Endothelial cell of umbilical vein (primary cell): ENCODE results near the gene PRPSAP1.

Experiments used
- CTCF ChIP-seq, 2 donors: IDR thresholded peaks; 1 replicate in 1 of 2; 2 replicates in 1 of 2; pipeline ENCODE4 v1.5.1; 2011; ENCODE audit warnings: low read length in 2 of 2, mild to moderate bottlenecking in 2 of 2, moderate library complexity in 2 of 2, control low read depth in 1 of 2, inconsistent platforms in 1 of 2, low read depth in 1 of 2; ENCODE audit not compliant: insufficient read depth in 1 of 2; ENCODE audit errors: extremely low read depth in 1 of 2
- MAX ChIP-seq: IDR thresholded peaks from 2 replicates; pipeline ENCODE4 v1.6.1; 2011; ENCODE audit not compliant: insufficient read depth, insufficient read length

- TF ChIP-seq MAX (no peak), CTCF (IDR thresholded peaks at IDR 0.05; ENCODE audit: extremely low read depth in 1 of 2, insufficient read depth in 1 of 2, low read depth in 1 of 2, low read length in 2 of 2) (no peak)
These were observed 13.9 kb upstream of the PRPSAP1 start for GRCh38 chr17:76367642-76368041.
